Small intestine (tissue), 7 donors: Measurements from ENCODE around the gene TP53BP2. TPM values are rescaled to one million over a fixed set of nuclear protein-coding genes. Genes with fewer than 3 reads are reported as not detected.

Experiments used
- DNase-seq, 2 donors: peaks; one replicate each; pipeline versions ENCODE4 v3.0.0 to v3.0.0-alpha.2; 2013
- FAIRE-seq: peaks from 2 replicates; lab custom pipeline; 2012; peaks lifted over from hg19 to GRCh38; lab: Jason Lieb, UNC
- H3K27ac ChIP-seq, 3 donors: one replicate each; pipeline ENCODE4 v1.5.1; 2013; ENCODE audit warnings: low read length in 2 of 3, mild to moderate bottlenecking in 2 of 3, control low read depth in 1 of 3, inconsistent platforms in 1 of 3, low read depth in 1 of 3, moderate library complexity in 1 of 3
- H3K27me3 ChIP-seq, 3 donors: one replicate each; pipeline ENCODE4 v1.6.1; 2013; ENCODE audit warnings: low read length in 3 of 3, inconsistent platforms in 1 of 3; ENCODE audit not compliant: control insufficient read depth in 3 of 3, insufficient read depth in 3 of 3
- H3K36me3 ChIP-seq, 3 donors: one replicate each; pipeline ENCODE4 v1.6.1; 2013; ENCODE audit warnings: low read length in 3 of 3, inconsistent platforms in 1 of 3, low read depth in 1 of 3, mild to moderate bottlenecking in 1 of 3, moderate library complexity in 1 of 3; ENCODE audit not compliant: control insufficient read depth in 3 of 3, insufficient read depth in 2 of 3
- H3K4me1 ChIP-seq, 3 donors: one replicate each; pipeline ENCODE4 v1.6.1; 2013; ENCODE audit warnings: low read length in 2 of 3, inconsistent platforms in 1 of 3, low read depth in 1 of 3, mild to moderate bottlenecking in 1 of 3, moderate library complexity in 1 of 3; ENCODE audit not compliant: control insufficient read depth in 3 of 3, insufficient read depth in 2 of 3
- H3K4me3 ChIP-seq, 3 donors: one replicate each; pipeline ENCODE4 v1.5.1; 2013; ENCODE audit warnings: low read length in 3 of 3, control low read depth in 1 of 3, inconsistent platforms in 1 of 3, low read depth in 1 of 3, mild to moderate bottlenecking in 1 of 3, moderate library complexity in 1 of 3
- H3K9me3 ChIP-seq, 2 donors: one replicate each; pipeline ENCODE4 v1.6.1; 2013; ENCODE audit warnings: low read depth in 1 of 2, low read length in 1 of 2; ENCODE audit not compliant: control insufficient read depth in 2 of 2, insufficient read depth in 1 of 2
- WGBS, 3 donors: extraction: QIAGEN DNeasy Blood & Tissue Kit; methylation state at CpG; one replicate each; pipeline ENCODE4 v1.1.7; 2013; 5-methylcytosine and 5-hydroxymethylcytosine counted together
- polyA plus RNA-seq, 4 donors: library from polyadenylated mRNA; stranded (reverse) in 3 of 4; unstranded in 1 of 4; fragments of 200-250 nt in 3 of 4; fragments of 120-200 nt in 1 of 4; gene quantifications; one replicate each; pipeline versions ENCODE4 v1.2.1 to v1.2.3, GENCODE V29; 2013
- donor health status: healthy with polysubstance abuse.
- donor health status: control.
- donor health status: control.
- donor health status: Bipolar disorder and iron deficiency.
- donor health status: healthy.

The TP53BP2 gene
- polyA plus RNA-seq, 4 donors, result 10.8 to 25.2 (median 11.4) TPM

DNA sequence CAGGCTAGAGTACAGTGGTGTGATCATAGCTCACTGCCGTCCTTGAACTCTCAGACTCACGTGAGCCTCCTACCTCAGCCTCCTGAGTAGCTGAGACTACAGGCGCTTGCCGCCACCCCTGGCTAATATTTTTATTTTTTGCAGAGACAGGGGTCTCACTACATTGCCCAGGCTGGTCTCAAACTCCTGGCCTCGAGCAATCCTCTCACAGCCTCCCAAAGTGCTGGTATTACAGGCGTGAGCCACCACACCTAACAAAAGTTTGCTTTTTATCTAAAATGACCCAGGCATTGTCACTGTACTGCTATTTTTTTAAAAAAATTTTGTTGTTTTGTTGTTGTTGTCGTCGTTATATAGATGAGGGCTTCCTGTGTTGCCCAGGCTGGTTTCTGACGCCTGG is 87.0 kb downstream of the TP53BP2 start:
- H3K36me3 ChIP-seq, result peaks cover 15 to 90% (median 20%) of the 10 kb centered on the region in 3 donors
- H3K4me3 ChIP-seq, result no peak overlapping the region
- no peaks in the 10 kb centered on the region for H3K4me1 ChIP-seq
- H3K9me3 ChIP-seq, result no peaks in the 10 kb centered on the region
- no peak for FAIRE-seq
- H3K27ac ChIP-seq, result no peak overlapping the region
- no peaks in the 10 kb centered on the region for H3K27me3 ChIP-seq
- DNase-seq, result no peak
- WGBS, 3 donors, result 90 to 96% (median 93%) methylated on average over 9 of the region's 9 CpGs

DNA sequence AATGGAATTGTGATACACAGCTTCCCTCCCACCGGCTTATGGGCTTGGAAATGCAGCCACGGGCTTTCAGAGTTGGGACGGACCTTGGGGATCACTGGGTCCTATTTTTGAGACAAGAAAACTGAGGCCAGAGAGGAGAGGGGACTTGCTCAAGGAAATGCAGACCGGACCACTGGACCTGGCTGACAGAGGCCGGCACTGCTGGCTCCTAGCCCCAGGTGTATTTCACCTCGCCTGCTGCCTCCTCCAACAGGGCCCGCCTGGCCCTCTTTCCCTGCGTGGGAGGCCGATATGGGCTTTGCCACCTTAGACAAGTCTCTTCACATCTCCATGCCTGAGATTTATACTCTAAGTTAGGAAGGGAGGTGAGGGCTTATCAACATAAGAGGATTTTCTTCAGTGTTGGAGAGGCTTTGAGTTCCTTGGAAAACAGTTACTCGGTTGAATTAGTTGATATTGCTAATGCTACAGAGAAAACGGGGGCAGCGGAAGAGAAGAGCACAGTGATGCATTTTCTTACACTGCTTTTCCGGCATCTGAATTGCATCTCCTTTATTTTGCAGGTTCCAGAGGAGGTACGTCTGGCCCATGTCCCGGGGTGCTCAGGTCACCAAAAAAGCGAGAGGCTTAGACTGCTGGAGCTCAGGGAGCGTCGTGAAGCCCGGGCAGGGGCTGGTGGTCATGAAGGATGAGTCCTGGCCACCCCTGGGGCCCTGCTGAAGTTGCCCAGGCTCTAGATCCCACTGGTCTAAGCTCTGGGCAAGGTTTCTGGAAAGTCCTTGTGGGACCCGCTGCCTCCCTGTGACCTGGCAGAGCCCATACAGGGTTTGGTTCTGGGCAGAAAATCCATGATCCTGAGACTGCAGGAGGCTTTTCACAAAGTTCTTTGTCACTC is 88.7 kb downstream of the TP53BP2 start:
- 93 to 95% (median 95%) methylated on average over 20 of the region's 20 CpGs for WGBS, 3 donors
- no peaks in the 10 kb centered on the region for H3K9me3 ChIP-seq
- H3K4me3 ChIP-seq, result no peak overlapping the region
- no peak for DNase-seq
- H3K27me3 ChIP-seq, result no peaks in the 10 kb centered on the region
- FAIRE-seq, result no peak
- H3K4me1 ChIP-seq, result no peaks in the 10 kb centered on the region
- H3K27ac ChIP-seq, result no peak overlapping the region
- H3K36me3 ChIP-seq, result peaks cover 22 to 87% (median 22%) of the 10 kb centered on the region in 3 donors

GRCh38 chr1:223755992-223756775 is 89.6 kb downstream of the TP53BP2 start:
- peaks cover 0 to 3% (median 0%) of the 10 kb centered on the region in 3 donors for H3K4me1 ChIP-seq
- no peak for DNase-seq
- WGBS, 3 donors, result 84 to 88% (median 88%) methylated on average over 13 of the region's 13 CpGs
- H3K36me3 ChIP-seq, result peaks cover 18 to 89% (median 21%) of the 10 kb centered on the region in 3 donors
- no peak for FAIRE-seq
- H3K27ac ChIP-seq, result no peak overlapping the region
- no peak overlapping the region for H3K4me3 ChIP-seq
- no peaks in the 10 kb centered on the region for H3K9me3 ChIP-seq
- H3K27me3 ChIP-seq, result no peaks in the 10 kb centered on the region

DNA sequence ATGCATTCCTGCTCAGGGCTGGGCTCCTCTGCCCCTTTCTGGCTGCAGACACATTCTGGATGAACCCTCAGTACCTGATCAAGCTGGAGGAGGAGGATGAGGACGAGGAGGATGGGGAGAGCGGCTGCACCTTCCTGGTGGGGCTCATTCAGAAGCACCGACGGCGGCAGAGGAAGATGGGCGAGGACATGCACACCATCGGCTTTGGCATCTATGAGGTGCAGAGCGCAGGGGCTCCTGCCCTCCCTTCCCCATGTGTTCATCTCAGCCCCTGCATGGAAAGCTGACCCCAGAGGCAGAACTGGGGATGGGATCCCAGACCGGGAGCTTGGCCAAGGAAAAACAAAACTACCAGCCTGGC is 90.3 kb downstream of the TP53BP2 start:
- Histone ChIP-seq H3K9me3 (no peaks in the 10 kb centered on the region), H3K27ac (no peak overlapping the region), H3K4me1 (peaks cover 0 to 9% (median 0%) of the 10 kb centered on the region in 3 donors), H3K27me3 (no peaks in the 10 kb centered on the region), H3K4me3 (no peak overlapping the region), H3K36me3 (peaks cover 18 to 90% (median 20%) of the 10 kb centered on the region in 3 donors)
- WGBS, 3 donors, result 93 to 95% (median 94%) methylated on average over 9 of the region's 9 CpGs
- DNase-seq, result no peak
- no peak for FAIRE-seq

DNA sequence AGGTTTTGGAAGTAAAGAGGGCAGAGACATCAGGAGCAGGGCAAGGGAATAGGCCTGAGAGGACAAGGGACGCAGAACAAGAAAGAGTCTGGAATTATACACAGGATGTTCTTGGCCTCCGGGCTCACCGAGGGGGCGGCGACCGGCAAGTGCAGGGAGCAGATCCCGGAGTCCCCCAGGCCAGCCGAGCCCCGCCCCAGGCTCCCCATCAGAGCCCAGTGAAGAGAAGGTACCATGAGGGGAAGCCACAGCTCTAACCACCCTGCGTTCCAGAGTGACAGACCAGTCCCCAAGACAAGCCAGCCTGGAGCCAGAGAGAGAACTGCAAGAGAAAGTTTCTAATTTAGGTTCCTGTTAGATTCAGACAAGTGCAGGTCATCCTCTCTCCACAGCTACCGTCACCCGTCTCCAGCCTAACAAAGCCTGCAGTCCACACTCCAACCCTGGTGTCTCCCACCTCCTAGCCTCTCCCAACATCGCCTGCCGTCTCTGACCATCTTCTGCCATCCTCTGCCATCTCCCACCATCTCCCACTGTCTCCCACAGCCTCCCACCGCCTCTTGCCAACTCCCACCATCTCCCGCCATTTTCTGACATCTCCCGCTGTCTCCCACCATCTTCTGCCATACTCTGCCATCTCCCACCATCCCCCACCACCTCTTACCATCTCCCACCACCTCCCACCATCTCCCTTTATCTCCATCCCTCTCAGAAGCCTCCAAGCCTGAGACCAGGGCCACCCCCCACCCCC is 90.9 kb downstream of the TP53BP2 start:
- no peaks in the 10 kb centered on the region for H3K9me3 ChIP-seq
- FAIRE-seq (no peak), DNase-seq (no peak)
- WGBS, 3 donors, result 94 to 99% (median 95%) methylated on average over 17 of the region's 17 CpGs
- no peaks in the 10 kb centered on the region for H3K27me3 ChIP-seq
- no peak overlapping the region for H3K27ac ChIP-seq
- H3K36me3 ChIP-seq, result peaks cover 18 to 87% (median 20%) of the 10 kb centered on the region in 3 donors
- H3K4me3 ChIP-seq, result no peak overlapping the region
- H3K4me1 ChIP-seq, result peaks cover 0 to 9% (median 0%) of the 10 kb centered on the region in 3 donors

- WGBS, 3 donors, result 86 to 89% (median 88%) methylated on average over 14 to 15 of the region's 15 CpGs
- H3K27ac ChIP-seq, result no peak overlapping the region
- peaks cover 0 to 16% (median 4%) of the 10 kb centered on the region in 3 donors for H3K4me1 ChIP-seq
- FAIRE-seq (no peak), DNase-seq (no peak)
- H3K9me3 ChIP-seq, result no peaks in the 10 kb centered on the region
- peaks cover 18 to 76% (median 23%) of the 10 kb centered on the region in 3 donors for H3K36me3 ChIP-seq
- H3K27me3 ChIP-seq, result peaks cover 0 to 2% (median 0%) of the 10 kb centered on the region in 3 donors
- no peak overlapping the region for H3K4me3 ChIP-seq
Observed at GRCh38 chr1:223752721-223753515, 92.8 kb downstream of the TP53BP2 start.

DNA sequence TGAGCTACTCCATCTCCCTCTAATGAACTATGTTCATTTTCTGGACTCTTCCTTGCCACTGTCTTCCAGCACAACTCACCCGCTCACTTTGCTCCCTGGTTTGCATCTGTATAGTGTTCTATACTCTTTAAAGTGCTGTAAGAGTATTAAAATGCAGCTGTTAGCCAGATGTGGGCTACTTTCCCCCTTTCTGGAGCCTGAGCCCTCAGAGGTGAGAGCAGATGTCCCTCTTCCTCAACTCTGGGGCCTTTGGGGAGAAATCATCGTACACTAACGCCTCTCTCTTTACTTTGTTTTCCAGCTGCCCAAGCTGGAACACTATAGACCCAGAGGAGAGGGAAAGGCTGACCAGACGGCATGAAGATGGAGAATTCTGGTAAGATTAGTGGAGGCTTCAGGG is 94.1 kb downstream of the TP53BP2 start:
- Histone ChIP-seq H3K27me3 (peaks cover 0 to 2% (median 0%) of the 10 kb centered on the region in 3 donors), H3K4me3 (no peak overlapping the region), H3K4me1 (peaks cover 0 to 18% (median 6%) of the 10 kb centered on the region in 3 donors), H3K36me3 (peaks cover 18 to 73% (median 23%) of the 10 kb centered on the region in 3 donors), H3K27ac (no peak overlapping the region), H3K9me3 (no peaks in the 10 kb centered on the region)
- no peak for FAIRE-seq
- no peak for DNase-seq
- WGBS, 3 donors, result 89 to 99% (median 95%) methylated on average over 4 of the region's 4 CpGs
